Measurements from ENCODE around the gene CCDC63. TPM values are rescaled to one million over a fixed set of nuclear protein-coding genes. Genes with fewer than 3 reads are reported as not detected.

Gene CCDC63
- polyA plus RNA-seq, 1 of the 3 experiments (the other 2 are of a cell fraction), result not detected

GRCh38 chr12:110913119-110914056, 66.6 kb downstream of the CCDC63 start:
- ChIA-PET POLR2A (no interaction called here), CTCF (interaction anchor here (1.1 kb wide), 1 partner anchor 386 kb away, joined by 3 read pairs; no protein-coding TSS in a partner anchor)
- H4K20me1 ChIP-seq (ENCODE audit: insufficient read depth), result no peaks in the 10 kb centered on the region
- H3K4me2 ChIP-seq, result no peak overlapping the region
- H3K27ac ChIP-seq (ENCODE audit: low read depth in 2 of 2, low read length in 1 of 2), result no peak overlapping the region
- H3K4me1 ChIP-seq (ENCODE audit: control insufficient read depth in 1 of 2, insufficient read depth in 2 of 2, low read depth in 1 of 2, low read length in 1 of 2), result peaks cover 0 to 10% of the 10 kb centered on the region in 2 experiments; a peak in 2 of 4 replicates
- 82% methylated on average over 13 of the region's 14 CpGs for WGBS (ENCODE audit: low lambda C conversion rate)
- no peaks in the 10 kb centered on the region for H3K9me3 ChIP-seq
- H3K4me3 ChIP-seq (ENCODE audit: low read depth in 2 of 2, low read length in 1 of 2), result no peak overlapping the region
- no peak overlapping the region for H3K9ac ChIP-seq
- H3K27me3 ChIP-seq (ENCODE audit: insufficient read depth), result no peaks in the 10 kb centered on the region
- TF ChIP-seq SIN3A (IDR thresholded peaks at IDR 0.05; ENCODE audit: borderline replicate concordance, low read depth, low read length) (no peak), GATA2 (CRISPR knock-in tag; IDR thresholded peaks at IDR 0.05) (no peak), USF2 (IDR thresholded peaks at IDR 0.05; ENCODE audit: borderline replicate concordance, low read depth, low read length) (no peak), SMC3 (IDR thresholded peaks at IDR 0.05; ENCODE audit: low read depth, low read length) (no peak), NRF1 (IDR thresholded peaks at IDR 0.05; ENCODE audit: low read depth, low read length) (no peak), YY1 (IDR thresholded peaks at IDR 0.05; ENCODE audit: low read depth) (no peak), GABPA (IDR thresholded peaks at IDR 0.05; ENCODE audit: low read depth) (no peak), RCOR1 (IDR thresholded peaks at IDR 0.05; ENCODE audit: low read length) (no peak), POLR2AphosphoS5 (IDR thresholded peaks at IDR 0.05; ENCODE audit: low read depth, low read length) (no peak), RAD21 (IDR thresholded peaks at IDR 0.05; ENCODE audit: low read length) (no peak), TCF12 (IDR thresholded peaks at IDR 0.05) (no peak), RFX5 (IDR thresholded peaks at IDR 0.05; ENCODE audit: low read length) (no peak)
- TF ChIP-seq, protein P1, sequence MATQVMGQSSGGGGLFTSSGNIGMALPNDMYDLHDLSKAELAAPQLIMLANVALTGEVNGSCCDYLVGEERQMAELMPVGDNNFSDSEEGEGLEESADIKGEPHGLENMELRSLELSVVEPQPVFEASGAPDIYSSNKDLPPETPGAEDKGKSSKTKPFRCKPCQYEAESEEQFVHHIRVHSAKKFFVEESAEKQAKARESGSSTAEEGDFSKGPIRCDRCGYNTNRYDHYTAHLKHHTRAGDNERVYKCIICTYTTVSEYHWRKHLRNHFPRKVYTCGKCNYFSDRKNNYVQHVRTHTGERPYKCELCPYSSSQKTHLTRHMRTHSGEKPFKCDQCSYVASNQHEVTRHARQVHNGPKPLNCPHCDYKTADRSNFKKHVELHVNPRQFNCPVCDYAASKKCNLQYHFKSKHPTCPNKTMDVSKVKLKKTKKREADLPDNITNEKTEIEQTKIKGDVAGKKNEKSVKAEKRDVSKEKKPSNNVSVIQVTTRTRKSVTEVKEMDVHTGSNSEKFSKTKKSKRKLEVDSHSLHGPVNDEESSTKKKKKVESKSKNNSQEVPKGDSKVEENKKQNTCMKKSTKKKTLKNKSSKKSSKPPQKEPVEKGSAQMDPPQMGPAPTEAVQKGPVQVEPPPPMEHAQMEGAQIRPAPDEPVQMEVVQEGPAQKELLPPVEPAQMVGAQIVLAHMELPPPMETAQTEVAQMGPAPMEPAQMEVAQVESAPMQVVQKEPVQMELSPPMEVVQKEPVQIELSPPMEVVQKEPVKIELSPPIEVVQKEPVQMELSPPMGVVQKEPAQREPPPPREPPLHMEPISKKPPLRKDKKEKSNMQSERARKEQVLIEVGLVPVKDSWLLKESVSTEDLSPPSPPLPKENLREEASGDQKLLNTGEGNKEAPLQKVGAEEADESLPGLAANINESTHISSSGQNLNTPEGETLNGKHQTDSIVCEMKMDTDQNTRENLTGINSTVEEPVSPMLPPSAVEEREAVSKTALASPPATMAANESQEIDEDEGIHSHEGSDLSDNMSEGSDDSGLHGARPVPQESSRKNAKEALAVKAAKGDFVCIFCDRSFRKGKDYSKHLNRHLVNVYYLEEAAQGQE (IDR thresholded peaks at IDR 0.05; ENCODE audit: low read depth, low read length), result no peak
- no peak for DNase-seq
- H3K79me2 ChIP-seq (ENCODE audit: insufficient read depth), result no peaks in the 10 kb centered on the region
- H2AFZ ChIP-seq (ENCODE audit: low read depth), result no peak overlapping the region
- no peaks in the 10 kb centered on the region for H3K9me2 ChIP-seq
- no peaks in the 10 kb centered on the region for H3K36me3 ChIP-seq (replicated peaks in 1 of 2; ENCODE audit: control insufficient read depth in 1 of 2, insufficient read depth in 2 of 2, low read length in 1 of 2)
- peaks cover 8% of the 10 kb centered on the region for H3F3A ChIP-seq (replicated peaks; ENCODE audit: insufficient read depth)

Data from SK-N-SH (cell line).